ENCODE data around the gene ARHGEF16.

The ARHGEF16 gene

DNA sequence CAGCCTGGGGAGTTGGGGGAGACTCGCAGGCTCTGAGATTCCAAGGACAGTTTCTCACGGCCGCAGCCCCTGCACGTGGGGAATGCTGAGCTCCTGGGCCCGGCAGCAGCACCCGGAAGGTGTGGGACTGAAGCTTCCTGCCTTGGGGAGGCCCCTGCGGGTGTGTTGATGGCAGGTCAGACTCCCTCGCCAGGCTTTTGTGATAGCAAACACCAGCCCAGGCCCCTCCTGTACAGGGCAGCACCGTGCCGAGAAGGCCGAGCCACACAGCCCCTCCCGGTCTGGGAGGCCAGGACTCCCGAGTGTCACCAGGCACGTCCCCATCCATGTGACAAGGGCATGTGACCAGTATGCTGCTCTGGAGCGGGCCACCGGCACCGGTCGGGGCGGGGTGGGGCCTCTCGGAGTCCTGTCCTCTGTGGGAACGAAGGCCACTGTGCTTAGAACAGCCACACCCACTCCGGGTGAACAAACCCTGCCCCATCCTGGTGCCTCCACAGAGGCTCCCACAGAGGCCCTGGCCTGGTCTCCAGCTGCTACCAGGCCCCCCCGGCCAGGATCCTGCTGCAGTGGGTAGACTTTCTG is 31.1 kb upstream of the ARHGEF16 start:
- DNase-seq = no peak

DNA sequence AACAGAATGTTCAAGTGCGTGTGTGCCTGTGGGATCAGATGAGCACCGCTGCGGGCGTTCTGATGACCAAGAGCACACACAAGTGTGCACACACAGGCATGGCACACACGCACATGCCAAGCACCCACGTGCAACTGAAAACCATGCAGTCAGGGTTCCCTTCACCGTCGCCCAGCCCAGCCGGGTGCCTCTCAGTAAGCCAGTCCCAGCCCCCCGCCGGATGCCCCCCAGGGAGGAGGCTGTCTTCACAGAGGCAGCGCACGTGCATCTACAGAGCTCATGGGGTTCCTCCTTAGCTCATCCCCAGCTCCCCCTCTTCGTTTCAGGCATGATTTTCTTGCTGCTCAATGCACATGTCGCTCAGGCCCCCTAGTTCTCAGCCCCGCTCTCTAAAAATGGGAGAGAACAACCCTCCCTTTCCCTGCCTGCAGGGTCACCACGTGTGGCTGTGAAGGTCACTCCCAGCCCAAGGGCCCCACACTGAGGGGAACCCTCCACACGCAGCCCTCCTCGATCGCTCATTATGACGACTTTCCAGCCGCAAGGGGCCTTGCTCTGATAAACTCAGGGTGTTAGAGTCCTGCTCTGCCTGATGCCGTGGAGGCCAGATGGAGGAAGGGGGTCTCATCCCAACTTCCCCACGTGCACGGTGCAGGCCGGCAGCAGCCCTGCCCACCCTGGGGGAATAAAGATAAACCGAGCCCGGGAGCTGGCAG is 30.4 kb upstream of the ARHGEF16 start:
- DNase-seq = no peak

DNA sequence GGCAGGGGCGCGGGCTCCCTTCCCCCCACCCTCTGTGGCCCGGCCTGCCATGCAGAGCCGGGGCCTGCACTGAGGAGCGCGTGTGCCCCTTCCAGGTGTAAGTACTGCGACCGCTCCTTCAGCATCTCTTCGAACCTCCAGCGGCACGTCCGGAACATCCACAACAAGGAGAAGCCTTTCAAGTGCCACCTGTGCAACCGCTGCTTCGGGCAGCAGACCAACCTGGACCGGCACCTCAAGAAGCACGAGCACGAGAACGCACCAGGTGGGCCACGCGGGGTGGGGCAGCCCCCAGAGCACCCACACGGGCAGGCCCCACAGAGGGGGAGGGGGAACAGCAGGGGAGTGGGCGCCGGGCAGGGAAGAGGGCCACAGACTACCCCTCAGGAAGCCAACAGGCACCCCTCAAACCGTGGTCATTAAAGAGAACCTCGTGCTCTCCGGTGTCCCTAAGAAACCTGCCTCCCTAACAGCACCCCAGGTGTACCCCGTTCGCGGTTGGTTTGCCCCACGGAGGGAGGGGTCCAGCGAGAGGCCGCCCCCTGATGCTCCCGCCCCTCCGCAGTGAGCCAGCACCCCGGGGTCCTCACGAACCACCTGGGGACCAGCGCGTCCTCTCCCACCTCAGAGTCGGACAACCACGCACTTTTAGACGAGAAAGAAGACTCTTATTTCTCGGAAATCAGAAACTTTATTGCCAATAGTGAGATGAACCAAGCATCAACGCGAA is 28.8 kb upstream of the ARHGEF16 start:
- no peak for DNase-seq

DNA sequence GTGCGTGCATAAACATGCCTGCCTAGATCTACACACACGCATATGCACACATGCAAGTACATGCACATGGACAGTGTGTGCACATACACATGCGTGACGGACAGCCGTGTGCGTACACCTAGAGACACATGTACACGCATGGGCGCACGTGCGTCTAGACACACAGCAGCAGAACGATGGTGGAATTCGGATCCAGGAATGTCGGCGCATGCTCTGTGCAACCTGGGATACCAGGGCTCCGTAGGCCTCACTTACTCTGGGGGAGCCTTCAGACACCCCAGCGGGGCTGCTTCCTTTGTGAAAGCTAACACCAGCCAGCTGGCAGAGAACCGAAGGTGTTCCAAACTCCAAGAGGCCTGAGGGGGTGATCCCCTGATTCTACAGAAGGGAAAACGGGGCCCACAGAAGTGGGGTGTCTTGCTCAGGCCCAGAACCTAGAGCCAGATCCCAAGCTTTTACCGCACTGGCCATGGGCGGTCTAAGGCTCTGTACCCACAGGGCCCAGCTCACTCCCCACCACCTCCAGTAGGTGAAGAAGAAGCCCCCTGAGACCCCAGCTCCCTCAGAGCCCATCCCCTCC is 27.4 kb upstream of the ARHGEF16 start:
- no peak for DNase-seq

DNA sequence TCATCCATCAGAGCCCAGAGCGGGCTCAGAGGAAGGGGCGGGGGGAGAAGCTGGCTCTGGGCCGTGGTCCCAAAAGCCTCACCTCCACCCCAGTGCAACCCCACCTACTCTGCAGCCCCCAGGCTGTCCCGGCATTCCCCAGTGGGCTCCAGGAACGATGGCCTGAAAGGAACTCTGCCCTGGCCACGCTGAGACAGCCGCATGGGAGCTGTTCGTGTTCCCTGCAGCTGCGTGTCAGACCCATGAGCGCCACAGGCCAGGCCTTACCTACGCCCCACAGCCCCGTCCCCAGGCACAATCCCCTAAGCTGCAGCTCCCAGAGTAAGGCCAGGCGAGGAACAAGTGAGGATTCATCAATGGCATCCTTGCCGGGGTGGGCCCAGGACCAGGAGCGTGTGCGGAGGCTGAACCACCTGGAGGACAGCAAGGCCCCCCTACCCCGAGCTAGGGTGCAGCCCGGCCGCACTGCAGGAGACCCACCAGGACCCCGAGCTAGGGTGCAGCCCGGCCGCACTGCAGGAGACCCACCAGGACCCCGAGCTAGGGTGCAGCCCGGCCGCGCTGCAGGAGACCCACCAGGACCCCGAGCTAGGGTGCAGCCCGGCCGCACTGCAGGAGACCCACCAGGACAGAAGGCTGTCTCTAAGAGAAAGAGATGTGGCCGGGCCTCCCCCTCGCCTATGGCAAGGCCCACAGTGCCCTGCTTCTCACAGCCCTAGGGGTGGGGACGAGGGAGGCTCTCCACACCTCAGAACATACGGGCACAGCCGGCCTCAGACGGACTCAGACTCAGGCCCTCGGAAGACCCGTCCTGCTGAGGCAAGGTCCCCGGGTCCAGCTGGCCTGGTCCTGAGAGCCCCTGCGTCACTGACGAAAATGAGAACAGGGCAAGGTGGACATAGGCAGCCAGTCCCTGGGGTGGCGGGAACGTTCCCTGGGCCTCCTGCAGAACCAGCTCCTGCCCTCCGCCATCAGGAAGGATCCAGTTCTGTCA is 26.5 kb upstream of the ARHGEF16 start:
- no peak for DNase-seq

DNA sequence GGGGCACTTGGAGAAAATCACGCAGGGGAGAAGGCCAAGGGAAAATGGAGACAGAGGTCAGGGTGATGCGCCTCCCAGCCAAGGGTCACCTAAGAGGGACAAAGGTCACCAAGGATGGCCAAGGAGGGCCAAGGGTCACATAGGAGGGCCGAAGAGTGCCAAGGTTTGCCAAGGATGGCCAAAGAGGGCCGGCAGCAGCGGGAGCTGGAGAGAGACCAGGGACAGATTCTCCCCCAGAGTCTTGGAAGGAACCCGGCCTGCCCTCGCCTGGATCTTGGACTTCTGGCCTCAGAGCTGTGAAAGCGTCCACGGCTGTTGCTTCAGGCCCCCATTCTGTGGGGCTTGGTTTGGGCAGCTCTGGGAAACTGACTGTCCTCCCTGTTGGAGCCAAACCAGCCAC is 25.6 kb upstream of the ARHGEF16 start:
- DNase-seq = no peak

DNA sequence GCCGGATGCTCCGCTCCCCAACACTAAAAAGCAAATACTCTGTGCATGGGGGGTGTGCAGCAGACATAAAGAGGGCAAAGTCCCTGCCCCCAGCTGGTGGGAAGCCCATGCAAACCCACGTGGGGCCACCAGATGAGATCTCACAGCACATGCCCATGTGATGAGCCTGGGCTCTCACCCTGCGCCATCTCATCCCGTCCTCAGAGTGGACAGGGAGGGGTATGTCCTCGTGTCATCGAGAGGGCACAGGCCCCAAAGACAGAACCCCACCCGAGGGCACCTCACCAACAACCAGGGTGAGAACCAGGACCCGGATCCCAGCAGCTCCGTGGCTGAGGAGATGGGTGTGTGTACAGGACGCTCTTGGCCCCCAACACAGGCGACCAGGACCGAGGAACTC is 25.1 kb upstream of the ARHGEF16 start:
- DNase-seq = no peak

DNA sequence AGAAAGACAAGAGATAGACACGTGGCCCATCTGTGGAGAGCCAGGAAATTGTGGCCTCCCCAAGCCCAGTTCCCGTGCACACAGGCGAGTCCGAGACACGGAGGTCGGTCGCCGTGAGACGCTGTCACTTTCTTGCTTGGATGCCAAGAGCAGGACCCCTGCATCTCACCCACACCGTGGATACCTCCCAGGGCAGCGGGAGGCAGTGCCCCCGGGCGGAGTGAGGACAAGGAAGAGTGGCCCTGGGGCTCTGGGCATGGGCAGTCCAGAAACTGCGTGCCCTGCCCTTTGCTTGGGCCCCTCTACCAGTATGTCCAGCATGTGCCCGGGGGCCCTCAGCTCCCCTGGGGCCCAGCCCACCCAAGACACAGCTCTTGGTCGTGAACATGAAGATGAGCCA is 24.7 kb upstream of the ARHGEF16 start:
- no peak for DNase-seq

DNA sequence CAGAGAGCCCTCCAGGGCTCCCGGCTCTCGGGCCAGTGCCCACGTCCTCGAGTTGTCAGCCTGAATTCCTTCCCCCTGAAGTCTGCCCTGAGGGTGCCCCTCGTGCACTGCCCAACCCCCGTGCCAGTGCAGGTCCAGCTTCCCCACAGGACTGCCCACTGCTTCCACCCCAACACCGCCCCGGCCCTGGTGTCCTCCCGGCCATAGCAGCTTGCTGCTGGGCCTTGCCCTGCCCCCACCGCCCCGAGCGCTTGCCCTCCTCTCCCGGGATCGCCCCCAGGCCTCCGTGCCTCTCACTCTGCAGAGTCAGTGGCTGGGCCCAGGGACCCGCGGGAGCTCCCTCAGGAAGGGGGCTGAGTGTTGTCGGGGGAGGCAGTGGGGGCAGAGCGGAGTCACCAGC is 24.1 kb upstream of the ARHGEF16 start:
- no peak for DNase-seq

DNA sequence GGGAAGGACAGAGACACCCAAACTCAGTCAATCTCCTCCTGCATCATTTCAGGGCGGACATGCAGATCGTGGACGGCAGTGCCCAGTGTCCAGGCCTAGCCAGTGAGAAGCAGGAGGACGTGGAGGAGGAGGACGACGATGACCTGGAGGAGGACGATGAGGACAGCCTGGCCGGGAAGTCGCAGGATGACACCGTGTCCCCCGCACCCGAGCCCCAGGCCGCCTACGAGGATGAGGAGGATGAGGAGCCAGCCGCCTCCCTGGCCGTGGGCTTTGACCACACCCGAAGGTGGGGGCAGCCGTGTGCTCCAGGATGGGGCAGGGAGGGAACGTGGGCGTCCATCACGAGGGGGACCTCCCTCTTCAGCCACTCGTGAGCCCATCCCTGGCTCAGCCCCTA is 23.6 kb upstream of the ARHGEF16 start:
- DNase-seq = no peak

DNA sequence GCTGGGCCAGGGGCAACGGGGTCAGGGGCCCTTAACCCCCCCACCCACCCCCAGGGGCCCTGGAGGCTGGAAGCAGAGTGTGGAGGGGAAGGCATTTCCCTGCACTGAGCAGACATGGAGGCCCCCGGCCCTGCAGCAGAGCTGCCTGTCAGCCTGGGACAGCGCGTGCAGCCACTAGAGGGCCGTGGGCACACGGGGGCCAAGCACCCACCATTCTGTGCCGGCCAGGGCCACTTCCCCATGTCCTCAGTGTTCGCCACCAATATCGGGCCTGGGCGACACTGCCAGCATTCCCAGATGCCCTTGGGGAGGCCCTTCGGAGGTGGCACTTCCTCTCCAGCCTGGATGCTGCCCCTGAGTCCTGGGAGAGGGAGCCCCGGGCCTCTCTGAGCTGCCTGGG is 23.2 kb upstream of the ARHGEF16 start:
- DNase-seq = no peak

DNA sequence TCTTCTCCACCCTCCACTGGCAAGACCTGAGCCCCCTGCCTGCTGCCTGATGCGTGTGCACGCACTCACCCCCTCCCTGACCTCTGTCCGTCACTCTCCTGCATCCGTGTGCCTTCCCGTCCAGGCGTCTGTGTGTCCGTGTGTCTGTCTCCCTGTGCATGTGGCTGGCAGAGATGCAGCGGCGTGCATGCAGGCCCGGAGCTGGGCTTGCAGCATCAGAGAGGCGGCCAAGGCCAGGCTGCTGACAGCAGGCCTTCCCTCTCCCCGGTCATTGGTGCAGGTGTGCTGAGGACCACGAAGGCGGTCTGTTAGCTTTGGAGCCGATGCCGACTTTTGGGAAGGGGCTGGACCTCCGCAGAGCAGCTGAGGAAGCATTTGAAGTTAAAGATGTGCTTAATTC is 22.8 kb upstream of the ARHGEF16 start:
- no peak for DNase-seq

DNA sequence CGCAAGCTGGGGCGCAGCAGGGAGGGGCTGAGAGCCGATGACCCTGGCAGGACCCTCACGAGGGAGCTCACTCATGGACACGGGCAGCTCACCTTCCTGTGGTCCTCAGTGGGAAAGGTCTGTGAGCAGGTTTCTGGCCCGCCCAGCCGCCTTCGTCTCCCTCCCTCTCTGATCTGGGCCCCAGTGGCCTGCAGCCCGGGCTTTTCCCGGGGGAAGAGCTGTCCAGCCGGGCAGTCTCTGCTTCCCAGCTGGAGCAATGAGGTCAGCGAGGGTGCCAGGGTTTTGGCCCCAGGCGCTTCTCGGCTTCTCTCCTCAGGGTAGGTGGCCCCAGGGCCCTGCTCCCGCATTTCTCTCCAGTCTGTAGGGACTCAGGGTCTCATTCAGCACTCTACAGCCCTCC is 22.2 kb upstream of the ARHGEF16 start:
- no peak for DNase-seq

DNA sequence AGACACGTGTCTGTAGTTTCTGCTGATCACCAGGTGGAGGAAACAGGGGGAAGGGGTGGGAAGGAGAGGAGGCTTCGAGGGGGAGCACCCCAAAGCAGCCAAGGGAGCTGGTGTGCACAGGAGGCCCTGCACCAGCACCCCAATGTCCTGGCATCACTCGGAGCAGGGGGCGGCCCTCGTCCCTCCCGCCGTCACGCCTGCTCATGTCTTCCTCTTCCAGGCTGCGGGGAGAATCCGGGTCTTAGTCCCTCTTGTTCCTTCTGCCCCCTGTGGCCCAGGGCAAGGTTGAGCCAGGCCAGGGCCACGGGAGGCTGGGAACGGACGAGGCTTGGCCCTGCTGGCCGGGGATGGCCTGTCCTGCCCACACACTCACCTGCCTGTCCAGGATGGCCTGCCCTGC is 21.4 kb upstream of the ARHGEF16 start:
- no peak for DNase-seq

DNA sequence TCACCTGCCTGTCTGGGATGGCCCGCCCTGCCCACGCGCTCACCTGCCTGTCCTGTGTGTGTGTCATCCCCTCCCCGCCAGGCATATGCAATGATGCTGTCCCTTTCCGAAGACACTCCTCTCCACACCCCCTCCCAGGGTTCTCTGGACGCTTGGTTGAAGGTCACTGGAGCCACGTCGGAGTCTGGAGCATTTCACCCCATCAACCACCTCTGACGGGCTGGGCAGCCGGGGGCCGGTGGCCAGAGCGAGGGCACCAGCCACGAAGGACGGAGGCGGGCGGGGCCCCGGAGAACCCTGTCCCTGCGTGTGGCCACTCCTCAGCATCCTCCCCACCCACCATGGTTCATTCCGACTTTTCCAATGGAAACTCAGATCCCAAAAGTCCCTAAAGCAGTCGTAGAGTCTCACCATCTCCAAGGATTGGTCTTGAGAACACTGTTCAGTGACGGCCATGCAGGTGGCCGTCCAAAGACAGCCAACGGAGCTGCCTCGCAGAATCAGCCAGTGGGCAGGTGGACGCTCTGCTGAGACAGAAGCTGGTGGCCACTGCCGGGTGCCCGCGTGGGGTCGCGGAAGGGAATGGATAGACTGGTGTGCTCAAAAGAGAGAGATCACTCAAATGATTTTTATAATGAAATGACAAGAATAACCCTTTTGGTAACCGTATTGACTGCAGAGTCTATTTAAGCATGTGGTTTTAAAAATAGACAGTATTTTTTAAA is 20.7 kb upstream of the ARHGEF16 start:
- no peak for DNase-seq

DNA sequence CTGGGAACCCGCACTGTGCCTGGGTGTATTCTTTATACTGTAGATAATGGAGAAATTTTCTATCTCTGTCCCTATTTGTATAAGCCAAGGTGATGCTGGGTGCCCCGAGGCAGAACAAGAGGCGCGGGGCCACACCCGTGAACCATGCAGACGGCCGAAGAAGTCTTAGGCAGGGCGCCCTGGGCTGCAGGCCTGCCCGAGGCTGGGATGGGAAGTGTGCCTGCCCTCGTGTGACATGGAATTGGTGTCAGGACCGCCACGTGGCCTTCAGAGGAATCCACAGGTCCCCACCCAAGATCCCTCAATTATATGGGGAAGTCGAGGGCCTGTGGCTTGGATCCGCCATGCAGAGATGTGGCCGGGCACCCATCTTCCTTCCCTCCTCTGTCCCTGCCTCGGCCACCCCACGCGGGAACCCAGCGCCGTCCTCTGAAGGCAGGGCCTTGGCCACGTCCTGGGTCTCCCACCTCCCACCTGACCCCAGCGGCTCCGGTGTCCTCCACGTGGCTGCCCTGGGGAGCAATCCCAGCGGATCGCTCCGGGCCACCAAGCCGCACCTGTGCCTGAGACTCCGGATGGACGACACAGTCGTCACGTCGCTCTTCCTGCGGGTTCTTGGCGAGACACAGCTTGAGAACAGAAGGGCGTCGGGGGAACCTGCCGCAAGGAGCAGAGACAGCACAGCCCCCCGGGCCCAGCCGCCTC is 19.9 kb upstream of the ARHGEF16 start:
- no peak for DNase-seq

DNA sequence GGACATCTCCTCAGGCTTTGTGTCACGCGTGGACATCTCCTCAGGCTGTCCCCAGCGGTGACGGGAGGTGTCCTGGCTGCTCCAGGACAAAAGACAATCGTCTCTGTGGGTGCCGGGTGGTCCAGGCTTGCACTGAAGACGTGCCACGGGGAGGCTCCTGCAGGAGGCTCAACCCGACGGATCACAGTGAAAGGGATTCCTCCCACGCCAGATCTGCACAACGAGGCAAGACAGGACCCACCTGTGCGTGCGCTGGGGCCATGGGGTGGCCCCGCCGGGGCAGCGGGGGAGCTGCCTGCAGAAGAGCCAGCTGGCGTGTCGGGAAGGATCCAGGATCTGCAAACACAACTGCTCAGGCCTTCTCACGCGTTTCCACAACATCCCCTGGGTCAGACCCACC is 18.8 kb upstream of the ARHGEF16 start:
- DNase-seq = no peak

DNA sequence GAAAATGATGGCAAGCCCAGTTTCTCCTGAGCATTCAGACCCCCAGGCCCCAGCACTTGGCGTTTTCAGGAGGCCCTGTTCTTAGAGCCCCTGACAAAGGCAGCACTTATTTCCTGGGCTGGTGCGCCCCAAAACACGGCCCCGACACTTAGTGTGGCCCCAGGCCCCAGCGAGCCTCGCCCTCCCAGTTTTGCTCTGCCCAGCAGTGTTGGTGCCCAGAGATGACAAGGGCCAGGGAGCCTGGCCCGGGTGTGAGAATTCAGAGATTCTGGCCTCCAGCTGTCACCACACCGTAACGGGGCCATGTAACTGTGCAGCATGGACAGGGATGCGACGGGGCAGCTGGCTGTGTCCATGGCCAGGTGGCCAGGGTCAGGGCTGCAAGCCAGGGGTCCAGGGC is 18.0 kb upstream of the ARHGEF16 start:
- DNase-seq = no peak

DNA sequence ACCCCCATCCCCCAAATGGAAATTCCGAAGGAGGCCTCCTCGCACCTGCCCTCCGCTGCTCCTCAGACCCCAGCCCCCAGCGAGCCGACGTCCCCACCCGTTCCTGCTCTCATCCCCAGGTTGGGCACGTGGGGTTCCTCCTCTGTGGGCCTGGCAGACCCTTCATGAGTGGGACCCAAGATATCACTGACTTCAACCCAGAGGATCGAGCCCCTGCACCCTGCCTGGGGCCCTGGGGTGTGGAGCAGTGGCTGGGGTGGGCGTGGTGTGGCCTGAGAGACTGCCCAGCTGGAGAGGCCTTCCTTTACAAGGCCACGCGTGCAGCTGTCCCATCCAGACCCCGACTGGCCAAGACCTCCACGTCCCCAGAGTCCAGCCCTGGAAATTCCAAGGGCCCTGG is 17.6 kb upstream of the ARHGEF16 start:
- no peak for DNase-seq

DNA sequence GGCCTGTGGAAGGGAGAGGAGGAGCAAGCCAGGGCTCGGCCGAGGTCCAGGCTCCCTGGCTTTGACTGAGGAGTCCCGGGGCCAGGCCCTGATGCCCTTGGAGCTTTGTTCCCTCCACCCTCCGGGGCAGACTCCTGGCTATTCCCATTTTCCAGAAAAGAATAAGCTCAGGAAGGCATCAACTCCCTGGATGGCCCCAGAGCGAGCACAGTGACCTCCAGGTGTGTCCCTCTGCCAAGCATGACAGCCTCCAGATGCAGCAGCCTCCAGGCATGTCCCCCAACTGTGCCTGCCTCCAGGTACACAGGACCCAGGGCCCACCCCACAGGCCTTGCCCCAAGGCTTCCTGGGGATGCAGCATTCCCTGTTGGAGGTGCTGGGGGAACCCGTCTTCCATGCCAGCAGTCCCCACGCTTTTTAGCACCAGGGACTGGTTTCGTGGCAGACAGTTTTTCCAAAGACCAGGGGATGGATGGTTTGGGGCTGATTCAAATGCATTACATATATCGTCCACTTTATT is 15.7 kb upstream of the ARHGEF16 start:
- no peak for DNase-seq

Data from cerebellar nuclear complex (tissue), 1 donor.